Right atrium auricular region (tissue), 2 donors: Measurements from ENCODE around the gene PIBF1. TPM values are rescaled to one million over a fixed set of nuclear protein-coding genes. Genes with fewer than 3 reads are reported as not detected.
A peak's percentile ranks its signal among the peaks of the same experiment; 100 is the strongest.
"Not testable (repeated sequence)": the region's sequence is repeated elsewhere in the genome, so short reads cannot be mapped to it uniquely, and the experiment has no call there.

ENCODE experiments used
- DNase-seq: peaks from one replicate; pipeline ENCODE4 v3.0.0-alpha.2; 2019; ENCODE audit warnings: low spot score
- H3K27ac ChIP-seq, 2 donors: fragments of 200-600 bp; sonication (generic); 1 replicate in 1 of 2; 2 replicates in 1 of 2; pipeline ENCODE4 v1.5.1; 2016 to 2019
- H3K27me3 ChIP-seq, 2 donors: fragments of 200-600 bp; sonication (generic); one replicate each; pipeline versions ENCODE4 v1.5.1 to v1.6.0; 2017 to 2019
- H3K36me3 ChIP-seq: fragments of 200-600 bp; sonication (generic); one replicate; pipeline ENCODE4 v1.5.1; 2016
- H3K4me1 ChIP-seq, 2 donors: fragments of 200-600 bp; sonication (generic); one replicate each; pipeline versions ENCODE4 v1.5.1 to v1.6.0; 2017 to 2019
- H3K4me3 ChIP-seq, 2 donors: fragments of 200-600 bp; sonication (generic); 1 replicate in 1 of 2; 2 replicates in 1 of 2; pipeline ENCODE4 v1.5.1; 2017 to 2019; ENCODE audit warnings: mild to moderate bottlenecking in 1 of 2, moderate library complexity in 1 of 2
- H3K9me3 ChIP-seq, 2 donors: fragments of 200-600 bp; sonication (generic); one replicate each; pipeline ENCODE4 v1.5.1; 2019
- total RNA-seq, 2 donors: library from RNA; depleted of rRNA; stranded (reverse); fragments of >200 nt; gene quantifications; one replicate each; pipeline ENCODE4 v1.1.0, GENCODE V29; 2016
- TF ChIP-seq, protein P1 (sequence below), 2 donors: fragments of 200-600 bp; sonication (generic); IDR thresholded peaks; one replicate each; pipeline ENCODE4 v1.5.1; 2019; ENCODE audit warnings: antibody characterized with exemption in 2 of 2

Gene PIBF1
- total RNA-seq, 2 donors from 2014 or later = 9.4 to 17.1 TPM

DNA sequence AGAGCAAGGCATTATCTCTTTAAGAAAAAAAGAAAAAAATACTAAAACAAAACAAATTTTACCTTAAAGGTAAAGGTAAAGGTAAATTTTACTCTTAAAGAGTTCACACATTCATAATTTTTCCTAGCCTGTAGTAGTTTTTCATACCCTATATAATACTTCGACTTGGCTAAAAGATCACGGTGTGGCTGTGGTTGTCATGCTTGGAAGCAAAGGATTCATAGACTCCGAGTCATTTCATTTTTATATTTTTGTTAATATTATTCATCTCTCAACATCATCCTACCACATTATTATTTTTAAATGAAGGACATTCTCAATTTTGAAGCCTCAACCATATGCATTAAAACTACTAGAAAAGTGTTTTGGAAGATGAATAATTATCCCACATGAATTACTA lies 52.7 kb downstream of the PIBF1 start:
- H3K36me3 ChIP-seq = peaks cover 17% of the 10 kb centered on the region
- H3K4me3 ChIP-seq = no peak overlapping the region
- TF ChIP-seq, protein P1, sequence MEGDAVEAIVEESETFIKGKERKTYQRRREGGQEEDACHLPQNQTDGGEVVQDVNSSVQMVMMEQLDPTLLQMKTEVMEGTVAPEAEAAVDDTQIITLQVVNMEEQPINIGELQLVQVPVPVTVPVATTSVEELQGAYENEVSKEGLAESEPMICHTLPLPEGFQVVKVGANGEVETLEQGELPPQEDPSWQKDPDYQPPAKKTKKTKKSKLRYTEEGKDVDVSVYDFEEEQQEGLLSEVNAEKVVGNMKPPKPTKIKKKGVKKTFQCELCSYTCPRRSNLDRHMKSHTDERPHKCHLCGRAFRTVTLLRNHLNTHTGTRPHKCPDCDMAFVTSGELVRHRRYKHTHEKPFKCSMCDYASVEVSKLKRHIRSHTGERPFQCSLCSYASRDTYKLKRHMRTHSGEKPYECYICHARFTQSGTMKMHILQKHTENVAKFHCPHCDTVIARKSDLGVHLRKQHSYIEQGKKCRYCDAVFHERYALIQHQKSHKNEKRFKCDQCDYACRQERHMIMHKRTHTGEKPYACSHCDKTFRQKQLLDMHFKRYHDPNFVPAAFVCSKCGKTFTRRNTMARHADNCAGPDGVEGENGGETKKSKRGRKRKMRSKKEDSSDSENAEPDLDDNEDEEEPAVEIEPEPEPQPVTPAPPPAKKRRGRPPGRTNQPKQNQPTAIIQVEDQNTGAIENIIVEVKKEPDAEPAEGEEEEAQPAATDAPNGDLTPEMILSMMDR (IDR thresholded peaks at IDR 0.05) = no peak
- H3K4me1 ChIP-seq = no peaks in the 10 kb centered on the region
- H3K27ac ChIP-seq = no peak overlapping the region
- H3K27me3 ChIP-seq = no peaks in the 10 kb centered on the region
- no peak for DNase-seq
- H3K9me3 ChIP-seq = no peaks in the 10 kb centered on the region

DNA sequence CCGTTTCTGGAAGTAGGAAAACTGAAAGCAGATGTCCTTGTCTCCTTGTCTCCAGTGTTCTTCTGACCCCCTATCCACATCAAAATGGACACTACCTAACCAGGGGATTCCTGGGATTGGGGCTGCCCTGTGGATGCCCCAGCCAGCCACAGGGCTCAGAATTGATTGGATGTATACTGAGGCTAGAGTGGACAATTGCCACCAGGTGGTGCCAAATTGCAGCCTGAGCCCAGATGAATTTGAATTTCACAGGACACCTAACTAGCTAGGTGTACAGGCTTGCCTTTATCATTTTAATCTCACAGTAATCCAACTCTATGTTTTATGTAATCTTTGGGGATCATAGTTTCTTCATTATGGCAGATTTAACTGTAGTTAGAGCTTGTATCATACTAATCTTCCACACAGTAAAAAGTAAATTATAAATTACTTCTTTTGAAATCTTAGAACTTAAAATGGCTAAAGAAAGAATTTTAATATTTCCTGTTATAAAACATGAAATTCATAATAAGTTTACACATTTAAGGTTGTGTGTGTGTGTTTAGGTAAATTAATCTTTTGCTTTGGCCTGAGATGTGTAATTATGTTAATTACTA lies 58.0 kb downstream of the PIBF1 start:
- no peaks in the 10 kb centered on the region for H3K27me3 ChIP-seq
- TF ChIP-seq, protein P1 (IDR thresholded peaks at IDR 0.05) = peak in 1 of 2 donors; percentile 71
- H3K4me3 ChIP-seq = no peak overlapping the region
- no peak overlapping the region for H3K27ac ChIP-seq
- no peak for DNase-seq
- peaks cover 6% of the 10 kb centered on the region for H3K36me3 ChIP-seq
- H3K4me1 ChIP-seq = no peaks in the 10 kb centered on the region
- H3K9me3 ChIP-seq = no peaks in the 10 kb centered on the region

DNA sequence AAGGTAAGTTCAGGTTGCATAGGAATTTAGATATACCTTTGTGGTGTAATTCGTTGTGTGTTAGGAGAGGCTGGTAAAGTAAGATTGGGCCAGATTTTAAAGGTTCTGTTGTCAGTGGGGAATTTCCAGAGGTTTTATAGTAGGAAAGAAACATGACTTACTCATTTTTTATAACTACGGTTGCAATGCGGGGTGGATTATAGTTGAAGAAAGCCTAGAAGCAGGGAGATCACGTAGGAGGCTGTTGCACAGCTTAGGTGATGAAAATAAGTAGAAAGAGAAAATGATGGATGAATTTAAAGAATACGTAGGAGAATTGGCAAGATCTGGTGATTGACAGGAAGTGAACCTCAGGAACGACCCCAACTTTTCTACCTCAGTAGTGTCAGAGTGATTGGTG lies 61.1 kb downstream of the PIBF1 start:
- Histone ChIP-seq H3K27ac (no peak overlapping the region), H3K9me3 (no peaks in the 10 kb centered on the region), H3K36me3 (peaks cover 7% of the 10 kb centered on the region), H3K27me3 (no peaks in the 10 kb centered on the region), H3K4me3 (no peak overlapping the region), H3K4me1 (no peaks in the 10 kb centered on the region)
- DNase-seq = no peak
- TF ChIP-seq, protein P1 (IDR thresholded peaks at IDR 0.05) = no peak

DNA sequence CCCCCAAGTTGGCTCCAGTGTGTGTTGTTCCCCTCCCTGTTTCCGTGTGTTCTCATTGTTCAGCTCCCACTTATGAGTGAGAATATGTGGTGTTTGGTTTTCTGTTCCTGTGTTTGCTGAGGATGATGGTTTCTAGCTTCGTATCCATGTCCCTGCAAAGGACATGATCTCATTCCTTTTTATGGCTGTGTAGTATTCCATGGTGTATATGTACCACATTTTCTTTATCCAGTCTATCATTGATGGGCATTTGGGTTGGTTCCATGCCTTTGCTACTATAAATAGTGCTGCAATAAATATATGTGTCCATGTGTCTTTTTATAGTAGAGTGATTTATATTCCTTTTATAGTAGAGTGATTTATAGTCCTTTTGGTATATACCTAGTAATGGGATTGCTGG lies 63.2 kb downstream of the PIBF1 start:
- H3K36me3 ChIP-seq, H3K4me3 ChIP-seq, H3K9me3 ChIP-seq, H3K27me3 ChIP-seq, H3K27ac ChIP-seq, DNase-seq, H3K4me1 ChIP-seq: not testable (repeated sequence)

DNA sequence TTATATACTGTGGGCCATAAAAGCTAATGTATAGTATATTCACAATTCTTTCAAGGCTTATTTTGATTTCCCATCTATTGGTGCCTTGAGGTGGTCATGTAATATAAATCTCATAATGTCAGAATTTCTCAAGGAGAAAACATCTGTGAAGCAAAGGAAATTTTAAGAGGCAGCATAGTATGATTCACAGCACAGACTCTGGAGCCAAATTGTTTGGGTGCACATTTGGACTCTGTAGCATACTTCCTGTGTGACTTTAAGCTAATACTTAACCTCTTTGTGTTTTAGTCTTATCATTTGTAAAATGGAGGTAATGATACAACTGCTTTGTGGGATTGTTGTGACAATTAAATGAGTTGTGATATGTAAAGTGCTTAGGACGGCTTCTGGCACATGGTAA lies 67.6 kb downstream of the PIBF1 start:
- Histone ChIP-seq H3K27me3 (no peaks in the 10 kb centered on the region), H3K27ac (no peak overlapping the region), H3K4me1 (no peaks in the 10 kb centered on the region), H3K9me3 (no peaks in the 10 kb centered on the region), H3K4me3 (no peak overlapping the region), H3K36me3 (peaks cover 26% of the 10 kb centered on the region)
- TF ChIP-seq, protein P1 (IDR thresholded peaks at IDR 0.05) = no peak
- no peak for DNase-seq

DNA sequence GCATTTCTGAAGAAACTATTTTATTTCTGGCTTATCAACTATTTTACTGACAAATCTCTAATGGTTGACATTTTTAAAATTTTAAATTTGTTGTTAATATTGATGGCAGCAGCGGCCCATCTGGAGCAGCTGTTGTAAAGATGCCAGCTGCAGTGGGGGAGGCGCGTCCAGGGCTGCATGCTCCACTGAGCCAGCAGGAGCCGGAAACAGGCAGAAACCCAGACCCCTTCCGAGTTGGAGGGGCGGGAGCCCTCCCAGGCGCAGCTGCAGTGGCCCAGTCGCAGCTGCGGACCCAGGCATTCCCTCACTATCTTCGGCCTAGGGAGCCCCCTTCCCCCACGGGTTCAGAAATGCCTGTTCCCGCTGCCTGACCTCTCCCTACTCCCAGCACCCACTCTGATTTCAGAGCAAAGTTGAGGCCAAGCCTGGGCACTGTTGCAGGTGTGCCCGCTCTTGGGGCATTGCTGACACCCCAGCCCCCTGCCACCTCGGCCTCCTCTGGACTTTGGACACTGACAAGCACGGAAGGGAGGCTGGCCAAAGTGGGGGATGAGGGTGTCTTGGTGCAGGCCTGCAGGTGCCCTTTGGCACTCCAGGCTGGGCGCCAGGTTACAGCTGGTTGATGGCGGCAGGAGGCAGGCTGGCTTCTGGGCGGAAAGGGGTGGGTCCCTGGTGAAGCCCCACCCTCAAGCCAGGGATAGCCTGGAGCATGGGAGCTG lies 69.2 kb downstream of the PIBF1 start:
- no peaks in the 10 kb centered on the region for H3K4me1 ChIP-seq
- H3K4me3 ChIP-seq = no peak overlapping the region
- no peak overlapping the region for H3K27ac ChIP-seq
- peaks cover 26% of the 10 kb centered on the region for H3K36me3 ChIP-seq
- no peaks in the 10 kb centered on the region for H3K27me3 ChIP-seq
- DNase-seq = no peak
- TF ChIP-seq, protein P1 (IDR thresholded peaks at IDR 0.05) = no peak
- H3K9me3 ChIP-seq = no peaks in the 10 kb centered on the region
